Astrocyte (in vitro differentiated cells and primary cell): ENCODE measurements around the gene SIK3. TPM values are rescaled to one million over a fixed set of nuclear protein-coding genes. Genes with fewer than 3 reads are reported as not detected.
"Not testable (repeated sequence)": the region's sequence is repeated elsewhere in the genome, so short reads cannot be mapped to it uniquely, and the experiment has no call there.

ENCODE experiments used
- DNase-seq: peaks from one replicate; pipeline ENCODE4 v3.0.0-alpha.2; 2010; ENCODE audit warnings: low read depth
- FAIRE-seq: peaks from 2 replicates; lab custom pipeline; 2011; peaks lifted over from hg19 to GRCh38; lab: Jason Lieb, UNC
- H2AFZ ChIP-seq: 2 replicates; pipeline ENCODE4 v1.6.0; 2012; ENCODE audit warnings: low read depth, low read length, inconsistent platforms
- H3K27ac ChIP-seq: 2 replicates; pipeline ENCODE4 v1.5.1; 2011; ENCODE audit warnings: low read depth, low read length, inconsistent platforms
- H3K27me3 ChIP-seq: 2 replicates; pipeline ENCODE4 v1.6.0; 2011; ENCODE audit warnings: low read length, inconsistent platforms; ENCODE audit not compliant: insufficient read depth
- H3K36me3 ChIP-seq: 2 replicates; pipeline ENCODE4 v1.5.1; 2011; ENCODE audit warnings: low read length, inconsistent platforms; ENCODE audit not compliant: insufficient read depth
- H3K4me1 ChIP-seq: 2 replicates; pipeline ENCODE4 v1.5.1; 2011; ENCODE audit warnings: low read length, inconsistent platforms; ENCODE audit not compliant: insufficient read depth
- H3K4me2 ChIP-seq: 2 replicates; pipeline ENCODE4 v1.6.0; 2012; ENCODE audit warnings: low read length, inconsistent platforms
- H3K4me3 ChIP-seq: 2 replicates; pipeline ENCODE4 v1.5.1; 2011; ENCODE audit warnings: low read depth, mild to moderate bottlenecking, low read length, inconsistent platforms; ENCODE audit not compliant: insufficient read depth
- H3K79me2 ChIP-seq: 2 replicates; pipeline ENCODE4 v1.6.0; 2012; ENCODE audit warnings: mild to moderate bottlenecking, low read length, inconsistent platforms; ENCODE audit not compliant: insufficient read depth
- H3K9ac ChIP-seq: 2 replicates; pipeline ENCODE4 v1.6.0; 2012; ENCODE audit warnings: mild to moderate bottlenecking, low read length, inconsistent platforms
- H3K9me3 ChIP-seq: 2 replicates; pipeline ENCODE4 v1.5.1; 2012; ENCODE audit warnings: low read depth, mild to moderate bottlenecking, low read length, inconsistent platforms; ENCODE audit not compliant: insufficient read depth
- H4K20me1 ChIP-seq: 2 replicates; pipeline ENCODE4 v1.6.0; 2012; ENCODE audit warnings: low read length, inconsistent platforms; ENCODE audit not compliant: insufficient read depth
- H3K27ac Mint-ChIP-seq: one replicate; pipeline ENCODE4 v1.8.0; 2021; ENCODE audit warnings: mild to moderate bottlenecking, mixed read lengths; ENCODE audit not compliant: unreplicated experiment
- H3K27me3 Mint-ChIP-seq: one replicate; pipeline ENCODE4 v1.8.0; 2021; ENCODE audit warnings: low read depth, mixed read lengths; ENCODE audit not compliant: unreplicated experiment
- H3K36me3 Mint-ChIP-seq: one replicate; pipeline ENCODE4 v1.8.0; 2021; ENCODE audit warnings: low read depth, mixed read lengths; ENCODE audit not compliant: unreplicated experiment
- H3K4me1 Mint-ChIP-seq: one replicate; pipeline ENCODE4 v1.8.0; 2021; ENCODE audit warnings: low read depth, mixed read lengths; ENCODE audit not compliant: unreplicated experiment
- H3K4me3 Mint-ChIP-seq: one replicate; pipeline ENCODE4 v1.8.0; 2021; ENCODE audit warnings: mild to moderate bottlenecking, moderate library complexity, mixed read lengths; ENCODE audit not compliant: unreplicated experiment
- H3K9me3 Mint-ChIP-seq: one replicate; pipeline ENCODE4 v1.8.0; 2021; ENCODE audit warnings: mild to moderate bottlenecking, mixed read lengths; ENCODE audit not compliant: unreplicated experiment
- CTCF ChIP-seq: IDR thresholded peaks from 2 replicates; pipeline ENCODE4 v1.5.1; 2011; ENCODE audit warnings: low read depth, mild to moderate bottlenecking, inconsistent platforms, low read length, moderate library complexity; ENCODE audit not compliant: insufficient read depth
- EZH2 ChIP-seq: IDR thresholded peaks from 2 replicates; pipeline ENCODE4 v1.6.1; 2012; ENCODE audit warnings: mild to moderate bottlenecking, low read length, inconsistent platforms; ENCODE audit not compliant: insufficient read depth
- total RNA-seq: library from RNA; stranded (reverse); gene quantifications from 2 replicates; pipeline ENCODE4 v1.2.1, GENCODE V29; 2021

SIK3 gene
- total RNA-seq, 1 donor from 2014 or later = 34.4 TPM

- peaks cover 57% of the 10 kb centered on the region for H4K20me1 ChIP-seq
Observed at GRCh38 chr11:117055469-117055868, 42.8 kb downstream of the SIK3 start.

GRCh38 chr11:117054382-117054781 is 43.8 kb downstream of the SIK3 start:
- FAIRE-seq (no peak), DNase-seq (no peak)
- H3K9me3 ChIP-seq = no peaks in the 10 kb centered on the region
- no peak overlapping the region for H2AFZ ChIP-seq
- H3K27ac ChIP-seq = no peak overlapping the region
- no peak overlapping the region for H3K4me2 ChIP-seq
- H3K36me3 ChIP-seq = no peaks in the 10 kb centered on the region
- Mint-ChIP-seq H3K4me3 (no peak overlapping the region), H3K9me3 (no peaks in the 10 kb centered on the region), H3K4me1 (peaks cover 12% of the 10 kb centered on the region), H3K36me3 (no peaks in the 10 kb centered on the region), H3K27me3 (no peaks in the 10 kb centered on the region), H3K27ac (no peak overlapping the region)
- H3K4me1 ChIP-seq = no peaks in the 10 kb centered on the region
- H4K20me1 ChIP-seq = peaks cover 50% of the 10 kb centered on the region
- peaks cover 14% of the 10 kb centered on the region for H3K79me2 ChIP-seq
- H3K27me3 ChIP-seq = no peaks in the 10 kb centered on the region
- no peak overlapping the region for H3K4me3 ChIP-seq
- no peak for TF ChIP-seq CTCF
- TF ChIP-seq EZH2 = no peak
- H3K9ac ChIP-seq = no peak overlapping the region

More at GRCh38 chr11:117055469-117055868, 42.8 kb downstream of the SIK3 start:
- Mint-ChIP-seq H3K4me3 (no peak overlapping the region), H3K27ac (no peak overlapping the region), H3K4me1 (peaks cover 17% of the 10 kb centered on the region), H3K36me3 (no peaks in the 10 kb centered on the region), H3K9me3 (no peaks in the 10 kb centered on the region), H3K27me3 (no peaks in the 10 kb centered on the region)
- no peak overlapping the region for H3K9ac ChIP-seq
- no peaks in the 10 kb centered on the region for H3K9me3 ChIP-seq
- H3K27ac ChIP-seq = no peak overlapping the region
- no peak for DNase-seq
- H3K27me3 ChIP-seq = no peaks in the 10 kb centered on the region
- no peaks in the 10 kb centered on the region for H3K4me1 ChIP-seq
- H3K36me3 ChIP-seq = no peaks in the 10 kb centered on the region
- TF ChIP-seq EZH2 (no peak), CTCF (no peak)
- no peak overlapping the region for H3K4me2 ChIP-seq
- peaks cover 14% of the 10 kb centered on the region for H3K79me2 ChIP-seq
- no peak overlapping the region for H3K4me3 ChIP-seq
- no peak for FAIRE-seq
- no peak overlapping the region for H2AFZ ChIP-seq

GRCh38 chr11:117052196-117053149 is 45.8 kb downstream of the SIK3 start:
- no peaks in the 10 kb centered on the region for H3K27me3 Mint-ChIP-seq
- Histone ChIP-seq H3K36me3 (no peaks in the 10 kb centered on the region), H4K20me1 (peaks cover 36% of the 10 kb centered on the region), H3K4me3 (no peak overlapping the region), H3K27ac (no peak overlapping the region), H3K9ac (no peak overlapping the region), H3K27me3 (no peaks in the 10 kb centered on the region), H2AFZ (no peak overlapping the region), H3K4me2 (no peak overlapping the region), H3K4me1 (no peaks in the 10 kb centered on the region), H3K9me3 (no peaks in the 10 kb centered on the region), H3K79me2 (peaks cover 7% of the 10 kb centered on the region)
- no peak overlapping the region for H3K4me3 Mint-ChIP-seq
- FAIRE-seq (no peak), DNase-seq (no peak)
- no peaks in the 10 kb centered on the region for H3K9me3 Mint-ChIP-seq
- TF ChIP-seq CTCF (no peak), EZH2 (no peak)
- H3K27ac Mint-ChIP-seq = no peak overlapping the region
- no peaks in the 10 kb centered on the region for H3K36me3 Mint-ChIP-seq
- H3K4me1 Mint-ChIP-seq = no peaks in the 10 kb centered on the region

GRCh38 chr11:117050121-117050520 is 48.1 kb downstream of the SIK3 start:
- not testable (repeated sequence) for H3K36me3 Mint-ChIP-seq, H3K4me1 ChIP-seq, DNase-seq, FAIRE-seq, H3K4me1 Mint-ChIP-seq, H3K9ac ChIP-seq, H3K27ac ChIP-seq, H3K27me3 ChIP-seq, H3K9me3 Mint-ChIP-seq, H3K27ac Mint-ChIP-seq, H3K9me3 ChIP-seq, H3K27me3 Mint-ChIP-seq, H3K4me2 ChIP-seq, H2AFZ ChIP-seq, H3K36me3 ChIP-seq, H3K4me3 Mint-ChIP-seq, H3K4me3 ChIP-seq
- Histone ChIP-seq H4K20me1 (peaks cover 33% of the 10 kb centered on the region), H3K79me2 (peaks cover 11% of the 10 kb centered on the region)
